Adrenal gland (tissue), 12 donors: ENCODE results near the gene TMUB2. TPM values are rescaled to one million over a fixed set of nuclear protein-coding genes. Genes with fewer than 3 reads are reported as not detected.
A peak's percentile ranks its signal among the peaks of the same experiment; 100 is the strongest.

Experiments
- DNase-seq, 7 donors: peaks; one replicate each; pipeline ENCODE4 v3.0.0-alpha.2; 2019 to 2020
- H3K27ac ChIP-seq, 5 donors: fragments of 200-600 bp; sonication (generic) in 4 of 5; 1 replicate in 3 of 5; 2 replicates in 2 of 5; pipeline versions ENCODE4 v1.5.1 to v1.8.0; 2016 to 2020; ENCODE audit warnings: mild to moderate bottlenecking in 1 of 5
- H3K27me3 ChIP-seq: fragments of 200-600 bp; 2 replicates; pipeline ENCODE4 v1.8.0; 2021
- H3K36me3 ChIP-seq, 2 donors: fragments of 200-600 bp; replicated peaks in 1 of 2; 1 replicate in 1 of 2; 2 replicates in 1 of 2; pipeline versions ENCODE4 v1.5.1 to v1.8.0; 2018 to 2022
- H3K4me1 ChIP-seq, 2 donors: fragments of 200-600 bp; replicated peaks in 1 of 2; 1 replicate in 1 of 2; 2 replicates in 1 of 2; pipeline versions ENCODE4 v1.5.1 to v1.8.0; 2018 to 2021
- H3K4me3 ChIP-seq, 4 donors: fragments of 200-600 bp; sonication (generic) in 3 of 4; one replicate each; pipeline ENCODE4 v1.5.1; 2016 to 2018
- H3K9me3 ChIP-seq, 3 donors: fragments of 200-600 bp; sonication (generic) in 1 of 3; replicated peaks in 1 of 3; 1 replicate in 2 of 3; 2 replicates in 1 of 3; pipeline versions ENCODE4 v1.5.1 to v1.8.0; 2016 to 2021
- POLR2A ChIP-seq, 2 donors: fragments of 450-650 bp; IDR thresholded peaks; one replicate each; pipeline ENCODE4 v1.6.1; 2017; ENCODE audit warnings: antibody characterized with exemption in 2 of 2, mild to moderate bottlenecking in 2 of 2, moderate library complexity in 1 of 2
- WGBS, 4 donors: extraction: QIAGEN DNeasy Blood & Tissue Kit in 2 of 4; methylation state at CpG; one replicate each; pipeline versions ENCODE4 v1.1.5 to v1.1.7; 2013 to 2017; 5-methylcytosine and 5-hydroxymethylcytosine counted together
- intact Hi-C, 2 donors: fragments of 100-400 bp; cut with DNase I; formaldehyde crosslinking; loops; one replicate each; pipeline versions ENCODE4 v1.14.1 to v1.15.0; 2022 to 2023
- polyA plus RNA-seq, 3 donors: library from polyadenylated mRNA; stranded (reverse); fragments of 200-250 nt in 2 of 3; fragments of 350-450 nt in 1 of 3; fragmentation: Illumina TruSeq in 1 of 3; extraction: RNeasy Lipid Tissue Mini Kit (QIAGEN cat#74804) in 1 of 3; gene quantifications; one replicate each; pipeline ENCODE4 v1.2.3, GENCODE V29; 2013 to 2014
- total RNA-seq, 9 donors: library from RNA; depleted of rRNA in 4 of 9; stranded (reverse); fragments of >200 nt in 4 of 9; fragments of 120-200 nt in 1 of 9; fragmentation: NEBNext Ultra II Directional in 1 of 9; extraction: Animal tissue kit (Norgen Biotek cat#: 25700) in 1 of 9; gene quantifications; one replicate each; pipeline versions ENCODE4 v1.1.0 to v1.2.4, GENCODE V29; 2013 to 2023
- TF ChIP-seq, protein P1 (sequence below), 6 experiments: fragments of 450-650 bp in 4 of 6; fragments of 200-600 bp in 2 of 6; sonication (generic) in 1 of 6; IDR thresholded peaks; 1 replicate in 5 of 6; 2 replicates in 1 of 6; pipeline versions ENCODE4 v1.5.1 to v1.8.0; 2016 to 2021; ENCODE audit warnings: antibody characterized with exemption in 6 of 6, mild to moderate bottlenecking in 2 of 6, moderate library complexity in 1 of 6
- donor health status: healthy with polysubstance abuse.
- donor health status: Bipolar disorder and iron deficiency.
- donor health status: DM: yes; HTN: yes; CAD: no.
- donor health status: DM: no; HTN: no; CAD: no.
- donor health status: DM: no; HTN: no; CAD: no.
- donor health status: DM: yes; HTN: yes; CAD: no.

The TMUB2 gene
- total and polyA plus RNA-seq, 12 donors, result 21.8 to 89.3 (median 40.3) TPM

DNA sequence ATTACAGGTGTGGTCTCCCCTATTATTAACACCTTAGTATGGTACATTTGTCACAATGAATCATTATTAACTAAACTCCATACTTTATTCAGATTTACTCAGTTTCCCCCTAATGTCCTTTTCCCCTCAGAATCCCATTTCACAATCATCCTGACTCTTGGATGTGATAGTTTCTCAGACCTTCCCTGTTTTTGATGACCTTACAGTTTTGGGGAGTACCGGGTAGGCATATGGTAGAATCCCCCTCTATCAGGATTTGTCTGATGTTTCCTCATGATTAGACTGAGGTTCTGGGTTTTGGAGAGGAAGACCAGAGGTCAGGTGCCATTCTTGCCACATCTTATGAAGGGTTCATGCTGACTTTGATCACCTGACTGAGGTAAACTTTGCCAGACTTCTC lies 22.3 kb upstream of the TMUB2 start:
- H3K9me3 ChIP-seq, result no peaks in the 10 kb centered on the region
- H3K27ac ChIP-seq, result no peak overlapping the region
- 93 to 100% (median 98%) methylated on average over 1 of the region's 1 CpG for WGBS, 4 donors
- H3K4me1 ChIP-seq, result no peaks in the 10 kb centered on the region
- DNase-seq, result no peak
- H3K4me3 ChIP-seq, result no peak overlapping the region
- no peaks in the 10 kb centered on the region for H3K27me3 ChIP-seq
- no peaks in the 10 kb centered on the region for H3K36me3 ChIP-seq
- intact Hi-C loops, result loop anchor here in 1 of 2 donors (10.0 kb wide), 1 partner anchor 220 kb away; the partner anchor contains the start of gene PPY
- TF ChIP-seq, protein P1, sequence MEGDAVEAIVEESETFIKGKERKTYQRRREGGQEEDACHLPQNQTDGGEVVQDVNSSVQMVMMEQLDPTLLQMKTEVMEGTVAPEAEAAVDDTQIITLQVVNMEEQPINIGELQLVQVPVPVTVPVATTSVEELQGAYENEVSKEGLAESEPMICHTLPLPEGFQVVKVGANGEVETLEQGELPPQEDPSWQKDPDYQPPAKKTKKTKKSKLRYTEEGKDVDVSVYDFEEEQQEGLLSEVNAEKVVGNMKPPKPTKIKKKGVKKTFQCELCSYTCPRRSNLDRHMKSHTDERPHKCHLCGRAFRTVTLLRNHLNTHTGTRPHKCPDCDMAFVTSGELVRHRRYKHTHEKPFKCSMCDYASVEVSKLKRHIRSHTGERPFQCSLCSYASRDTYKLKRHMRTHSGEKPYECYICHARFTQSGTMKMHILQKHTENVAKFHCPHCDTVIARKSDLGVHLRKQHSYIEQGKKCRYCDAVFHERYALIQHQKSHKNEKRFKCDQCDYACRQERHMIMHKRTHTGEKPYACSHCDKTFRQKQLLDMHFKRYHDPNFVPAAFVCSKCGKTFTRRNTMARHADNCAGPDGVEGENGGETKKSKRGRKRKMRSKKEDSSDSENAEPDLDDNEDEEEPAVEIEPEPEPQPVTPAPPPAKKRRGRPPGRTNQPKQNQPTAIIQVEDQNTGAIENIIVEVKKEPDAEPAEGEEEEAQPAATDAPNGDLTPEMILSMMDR (IDR thresholded peaks at IDR 0.05), result no peak
- no peak for TF ChIP-seq POLR2A (IDR thresholded peaks at IDR 0.05)

GRCh38 chr17:44167181-44167861 lies 19.5 kb upstream of the TMUB2 start:
- DNase-seq, result no peak
- Histone ChIP-seq H3K36me3 (no peaks in the 10 kb centered on the region), H3K27ac (no peak overlapping the region), H3K9me3 (no peaks in the 10 kb centered on the region), H3K27me3 (no peaks in the 10 kb centered on the region), H3K4me1 (peaks cover 0 to 15% of the 10 kb centered on the region in 2 donors), H3K4me3 (no peak overlapping the region)
- 73 to 100% (median 83%) methylated on average over 2 to 7 of the region's 7 CpGs for WGBS, 4 donors
- intact Hi-C loops, result loop anchor here in 1 of 2 donors (10.0 kb wide), 1 partner anchor 223 kb away; the partner anchor contains the start of gene PPY
- no peak for TF ChIP-seq POLR2A (IDR thresholded peaks at IDR 0.05)
- TF ChIP-seq, protein P1 (IDR thresholded peaks at IDR 0.05), result no peak

GRCh38 chr17:44170135-44170498 lies 16.7 kb upstream of the TMUB2 start:
- intact Hi-C loops, result no loop called here
- 21 to 59% (median 54%) methylated on average over 2 to 5 of the region's 5 CpGs for WGBS, 4 donors
- H3K9me3 ChIP-seq, result no peaks in the 10 kb centered on the region
- H3K4me3 ChIP-seq, result no peak overlapping the region
- H3K27ac ChIP-seq, result peak overlapping the region in 1 of 5 donors; percentile 60
- TF ChIP-seq, protein P1 (IDR thresholded peaks at IDR 0.05), result no peak
- TF ChIP-seq POLR2A (IDR thresholded peaks at IDR 0.05), result no peak
- no peak for DNase-seq
- no peaks in the 10 kb centered on the region for H3K36me3 ChIP-seq
- H3K4me1 ChIP-seq, result peaks cover 0 to 18% of the 10 kb centered on the region in 2 donors
- H3K27me3 ChIP-seq, result no peaks in the 10 kb centered on the region

DNA sequence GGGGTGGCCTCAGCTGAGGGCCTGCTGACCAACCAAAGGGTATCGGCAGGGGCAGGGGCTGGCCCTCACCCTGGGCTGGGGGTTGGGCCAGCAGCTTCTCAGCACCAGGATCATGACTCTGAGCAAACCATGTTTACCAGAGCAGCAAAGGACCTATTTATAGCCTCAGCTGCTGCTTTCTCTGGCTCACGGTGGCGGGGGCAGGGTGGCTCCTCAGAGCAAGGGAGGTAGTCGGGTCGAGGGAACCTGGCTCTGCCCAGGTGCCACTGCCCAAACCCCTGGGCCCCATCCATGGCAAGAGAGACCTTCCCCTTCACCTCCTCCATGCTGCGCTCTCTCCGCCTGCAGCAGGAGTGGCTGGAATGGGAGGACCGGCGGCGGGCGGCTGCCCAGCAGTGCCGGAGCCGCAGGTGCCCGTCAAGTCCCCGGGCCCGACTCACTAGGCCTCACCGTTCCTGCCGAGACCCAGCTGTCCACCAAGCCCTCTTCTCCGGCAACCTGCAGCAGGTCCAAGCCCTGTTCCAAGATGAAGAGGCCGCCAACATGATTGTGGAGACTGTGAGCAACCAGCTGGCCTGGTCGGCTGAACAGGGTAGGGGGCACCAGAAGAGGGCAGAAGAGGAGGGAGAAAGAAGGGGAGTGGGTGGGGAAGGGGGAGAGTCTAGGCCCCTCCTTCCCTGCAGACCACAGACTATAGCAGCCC lies 16.1 kb upstream of the TMUB2 start, which contains the start of gene ASB16:
Gene ASB16 (plus strand): TSS at position 206 of the 703 bp plus-strand sequence. CDS start 86 bp downstream, at position 292.
- Histone ChIP-seq H3K4me3 (no peak within 1 kb of the TSS), H3K9me3 (no peaks in the 10 kb centered on the region), H3K36me3 (no peaks in the 10 kb centered on the region), H3K27ac (peak within 1 kb of the TSS in 1 of 5 donors; percentile 60), H3K4me1 (peaks cover 0 to 18% of the 10 kb centered on the region in 2 donors), H3K27me3 (no peaks in the 10 kb centered on the region)
- WGBS, 4 donors, result 26 to 61% (median 35%) methylated on average over 5 to 21 of the region's 21 CpGs
- TF ChIP-seq POLR2A (IDR thresholded peaks at IDR 0.05), result no peak
- TF ChIP-seq, protein P1 (IDR thresholded peaks at IDR 0.05), result no peak
- DNase-seq, result peak in 3 of 7 donors; percentile 48 to 65 (median 61)
- intact Hi-C loops, result no loop called here
